Measurements from ENCODE around the gene KBTBD2. TPM values are rescaled to one million over a fixed set of nuclear protein-coding genes. Genes with fewer than 3 reads are reported as not detected.
A peak's percentile ranks its signal among the peaks of the same experiment; 100 is the strongest.

The KBTBD2 gene
- total and polyA plus RNA-seq, 5 donors, result 12.9 to 23.0 (median 21.7) TPM

DNA sequence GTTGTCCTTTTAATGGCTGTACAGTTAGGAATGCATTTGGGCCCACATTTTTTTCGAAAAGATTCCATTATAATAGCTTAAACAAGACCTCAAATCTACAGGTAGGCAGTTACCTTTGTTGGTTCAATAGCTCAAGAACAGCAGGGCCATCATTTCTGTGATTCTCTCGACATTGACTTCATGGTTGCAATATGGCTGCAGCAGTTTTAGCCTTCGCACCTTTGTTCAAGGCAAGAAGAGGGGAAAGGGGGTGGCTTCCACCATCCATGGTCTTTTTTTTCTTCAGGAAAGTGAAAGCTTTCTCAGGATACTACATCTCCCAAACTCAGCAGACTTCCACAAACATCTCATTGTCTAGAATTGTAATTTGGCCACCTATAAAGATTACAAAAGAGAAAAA, 2.2 kb upstream of the KBTBD2 start:
- ATAC-seq, result no peak
- no peak overlapping the region for H3K27ac ChIP-seq (ENCODE audit: low read length)
- no peaks in the 10 kb centered on the region for H3K27me3 ChIP-seq (ENCODE audit: control insufficient read depth, insufficient read depth)
- no peaks in the 10 kb centered on the region for H3K9me3 ChIP-seq (ENCODE audit: control insufficient read depth, low read length)
- no peak for DNase-seq
- WGBS, result 87% methylated on average over 3 of the region's 3 CpGs
- intact Hi-C loops (cut with DNase I), result loop anchor here in 1 of 4 donors (5.0 kb wide), 2 partner anchors 44 to 46 kb away; no protein-coding TSS in a partner anchor
- no peaks in the 10 kb centered on the region for H3K4me1 ChIP-seq (ENCODE audit: control insufficient read depth, insufficient read depth, low read length)
- H3K4me3 ChIP-seq (ENCODE audit: low read length), result no peak overlapping the region

DNA sequence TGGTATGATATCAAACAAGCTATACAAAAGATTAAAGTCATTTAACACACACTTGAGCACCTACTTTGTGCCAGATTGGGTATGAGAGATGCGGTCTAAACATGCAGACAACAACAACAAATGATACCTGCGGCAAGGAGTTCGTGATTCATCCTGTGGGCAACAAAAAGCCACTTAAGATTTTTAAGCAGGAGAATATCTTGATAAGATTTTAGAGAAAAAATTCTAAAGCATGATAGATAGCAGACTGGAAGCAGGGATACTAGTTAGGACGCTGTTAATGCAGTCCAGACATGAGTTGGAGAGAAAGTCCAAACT, 1.6 kb upstream of the KBTBD2 start:
- H3K9me3 ChIP-seq (ENCODE audit: control insufficient read depth, low read length), result no peaks in the 10 kb centered on the region
- 47% methylated on average over 4 of the region's 4 CpGs for WGBS
- DNase-seq (no peak), ATAC-seq (no peak)
- no peaks in the 10 kb centered on the region for H3K27me3 ChIP-seq (ENCODE audit: control insufficient read depth, insufficient read depth)
- no peak overlapping the region for H3K4me3 ChIP-seq (ENCODE audit: low read length)
- no peaks in the 10 kb centered on the region for H3K4me1 ChIP-seq (ENCODE audit: control insufficient read depth, insufficient read depth, low read length)
- peak overlapping the region; percentile 48 for H3K27ac ChIP-seq (ENCODE audit: low read length)
- intact Hi-C loops (cut with DNase I), result loop anchor here in 1 of 4 donors (5.0 kb wide), 2 partner anchors 44 to 46 kb away; no protein-coding TSS in a partner anchor

DNA sequence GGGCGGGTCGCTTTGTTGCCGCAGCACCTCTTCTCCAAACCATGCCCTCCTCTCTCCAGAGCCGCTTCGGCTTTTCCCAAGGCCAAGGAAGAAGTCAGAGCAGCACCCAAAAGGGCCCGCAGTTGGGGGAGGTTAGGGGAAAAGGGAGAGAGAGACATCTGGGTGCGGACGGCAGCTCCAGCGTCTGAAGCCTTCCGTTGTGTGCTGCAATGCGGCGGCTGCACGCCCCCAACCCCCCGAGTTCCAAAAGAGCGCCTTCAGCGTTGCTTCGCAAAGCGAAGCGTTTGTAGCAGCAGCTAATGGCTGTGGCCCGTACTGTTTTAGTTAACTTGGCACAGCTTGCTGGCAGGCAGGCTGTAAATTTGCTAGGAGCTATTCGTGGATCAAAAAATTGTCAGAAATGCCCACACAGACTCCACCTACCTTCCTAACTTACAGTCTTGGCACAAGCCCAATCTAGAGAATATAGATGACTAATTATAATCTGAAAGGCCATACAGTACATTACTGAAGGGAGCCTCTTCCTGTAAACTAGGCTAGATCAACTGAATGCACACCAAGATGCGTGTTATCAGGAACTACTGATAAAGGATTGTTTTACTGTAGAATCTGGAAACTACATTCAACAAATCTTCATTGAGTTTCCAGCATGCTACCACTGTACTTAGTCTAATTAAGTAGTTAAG, 1.1 kb upstream of the KBTBD2 start:
- ATAC-seq (peak; percentile 22 to 33), DNase-seq (peak; percentile 44 to 79 (median 75))
- intact Hi-C loops (cut with DNase I), result loop anchor here in 1 of 4 donors (5.0 kb wide), 2 partner anchors 45 kb away; no protein-coding TSS in a partner anchor
- under 1% methylated on average over 22 of the region's 22 CpGs for WGBS
- Histone ChIP-seq H3K27me3 (ENCODE audit: control insufficient read depth, insufficient read depth) (no peaks in the 10 kb centered on the region), H3K27ac (ENCODE audit: low read length) (peak overlapping the region; percentile 98), H3K4me3 (ENCODE audit: low read length) (peak overlapping the region; percentile 81), H3K9me3 (ENCODE audit: control insufficient read depth, low read length) (no peaks in the 10 kb centered on the region), H3K4me1 (ENCODE audit: control insufficient read depth, insufficient read depth, low read length) (no peaks in the 10 kb centered on the region)

DNA sequence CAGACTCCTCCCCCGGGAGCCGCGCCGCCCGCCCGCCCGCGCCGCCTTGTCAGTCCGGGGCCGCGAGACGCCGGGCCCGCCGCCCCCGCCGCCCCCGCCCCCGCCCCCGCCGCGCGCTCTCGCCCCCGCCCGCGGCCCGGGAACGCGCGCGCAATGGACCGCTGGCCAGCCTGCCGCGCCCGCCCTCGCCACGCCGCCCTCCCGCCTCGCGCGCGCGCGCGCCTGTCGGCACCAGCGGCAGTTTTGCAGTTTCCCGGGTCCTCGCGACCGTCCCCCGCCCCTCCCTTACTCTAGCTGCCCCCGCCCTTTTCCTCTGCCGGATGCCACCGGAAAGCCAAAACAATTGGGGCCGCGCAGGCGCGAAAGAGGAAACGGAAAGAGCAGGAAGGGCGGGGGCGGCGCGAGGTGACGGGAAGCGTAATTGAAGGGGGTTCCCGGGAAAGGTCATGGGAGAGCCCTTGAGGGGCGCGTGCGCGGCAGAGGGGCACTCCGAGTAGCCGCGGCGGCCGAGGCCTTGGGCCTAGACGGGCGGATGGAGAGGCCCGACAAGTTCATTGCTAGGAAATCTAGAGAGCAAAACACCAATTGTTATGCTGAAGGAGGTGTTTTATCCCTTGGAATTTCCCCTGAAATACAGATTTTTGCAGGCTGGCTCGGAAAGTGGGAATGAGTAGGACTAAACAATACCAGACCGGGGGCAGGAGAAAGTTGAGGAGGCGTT, 400 bp upstream of the KBTBD2 start:
- no peaks in the 10 kb centered on the region for H3K27me3 ChIP-seq (ENCODE audit: control insufficient read depth, insufficient read depth)
- ATAC-seq (peak; percentile 92 to 93), DNase-seq (peak; percentile 98 to 99 (median 99))
- intact Hi-C loops (cut with DNase I), result loop anchor here in 1 of 4 donors (5.0 kb wide), 2 partner anchors 45 kb away; no protein-coding TSS in a partner anchor
- no peaks in the 10 kb centered on the region for H3K4me1 ChIP-seq (ENCODE audit: control insufficient read depth, insufficient read depth, low read length)
- WGBS, result 1% methylated on average over 80 of the region's 85 CpGs
- no peaks in the 10 kb centered on the region for H3K9me3 ChIP-seq (ENCODE audit: control insufficient read depth, low read length)
- H3K4me3 ChIP-seq (ENCODE audit: low read length), result peak overlapping the region; percentile 81
- peak overlapping the region; percentile 98 for H3K27ac ChIP-seq (ENCODE audit: low read length)

- ATAC-seq (no peak), DNase-seq (no peak)
- Histone ChIP-seq H3K4me1 (ENCODE audit: control insufficient read depth, insufficient read depth, low read length) (no peaks in the 10 kb centered on the region), H3K27ac (ENCODE audit: low read length) (peak overlapping the region; percentile 93), H3K4me3 (ENCODE audit: low read length) (peak overlapping the region; percentile 81), H3K9me3 (ENCODE audit: control insufficient read depth, low read length) (no peaks in the 10 kb centered on the region), H3K27me3 (ENCODE audit: control insufficient read depth, insufficient read depth) (no peaks in the 10 kb centered on the region)
- intact Hi-C loops (cut with DNase I), result loop anchor here in 1 of 4 donors (5.0 kb wide), 2 partner anchors 43 to 47 kb away; no protein-coding TSS in a partner anchor
- under 1% methylated on average over 8 of the region's 8 CpGs for WGBS
Observed at GRCh38 chr7:32890793-32891042, 842 bp downstream of the KBTBD2 start.

GRCh38 chr7:32890010-32890792, 1.4 kb downstream of the KBTBD2 start:
- intact Hi-C loops (cut with DNase I), result loop anchor here in 1 of 4 donors (5.0 kb wide), 2 partner anchors 43 to 47 kb away; no protein-coding TSS in a partner anchor
- Histone ChIP-seq H3K27me3 (ENCODE audit: control insufficient read depth, insufficient read depth) (no peaks in the 10 kb centered on the region), H3K4me3 (ENCODE audit: low read length) (peak overlapping the region; percentile 81), H3K4me1 (ENCODE audit: control insufficient read depth, insufficient read depth, low read length) (no peaks in the 10 kb centered on the region), H3K9me3 (ENCODE audit: control insufficient read depth, low read length) (no peaks in the 10 kb centered on the region), H3K27ac (ENCODE audit: low read length) (peak overlapping the region; percentile 93)
- WGBS, result under 1% methylated on average over 16 of the region's 16 CpGs
- DNase-seq (no peak), ATAC-seq (peak in 1 of 2 donors; percentile 6)

GRCh38 chr7:32888505-32888904, 3.1 kb downstream of the KBTBD2 start:
- H3K9me3 ChIP-seq (ENCODE audit: control insufficient read depth, low read length), result no peaks in the 10 kb centered on the region
- ATAC-seq, result no peak
- no peaks in the 10 kb centered on the region for H3K27me3 ChIP-seq (ENCODE audit: control insufficient read depth, insufficient read depth)
- H3K4me1 ChIP-seq (ENCODE audit: control insufficient read depth, insufficient read depth, low read length), result no peaks in the 10 kb centered on the region
- DNase-seq, result no peak
- intact Hi-C loops (cut with DNase I), result no loop called here
- WGBS, result 88% methylated on average over 6 of the region's 6 CpGs
- no peak overlapping the region for H3K4me3 ChIP-seq (ENCODE audit: low read length)
- H3K27ac ChIP-seq (ENCODE audit: low read length), result no peak overlapping the region

DNA sequence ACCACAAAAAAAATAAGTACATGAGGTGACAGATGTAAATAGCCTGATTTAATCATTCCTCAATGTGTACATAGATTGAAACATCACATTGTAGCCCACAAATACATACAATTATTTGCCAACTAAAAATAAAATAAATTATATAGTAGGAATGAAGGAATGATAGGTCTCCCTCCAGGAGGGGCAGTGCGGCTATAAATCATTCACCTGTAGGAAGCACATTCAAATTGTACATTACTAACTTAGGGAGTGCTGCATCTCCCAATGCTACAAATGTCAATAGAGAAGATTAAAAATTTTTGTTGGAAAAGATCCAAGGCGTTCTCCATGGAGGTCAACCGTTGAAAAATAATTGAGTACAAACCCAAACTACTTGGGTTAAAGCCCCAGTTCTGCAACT, 4.2 kb downstream of the KBTBD2 start:
- ATAC-seq, result no peak
- H3K27me3 ChIP-seq (ENCODE audit: control insufficient read depth, insufficient read depth), result no peaks in the 10 kb centered on the region
- no peak overlapping the region for H3K4me3 ChIP-seq (ENCODE audit: low read length)
- intact Hi-C loops (cut with DNase I), result no loop called here
- no peak overlapping the region for H3K27ac ChIP-seq (ENCODE audit: low read length)
- H3K9me3 ChIP-seq (ENCODE audit: control insufficient read depth, low read length), result no peaks in the 10 kb centered on the region
- DNase-seq, result no peak
- H3K4me1 ChIP-seq (ENCODE audit: control insufficient read depth, insufficient read depth, low read length), result no peaks in the 10 kb centered on the region
- 58% methylated on average over 3 of the region's 3 CpGs for WGBS

DNA sequence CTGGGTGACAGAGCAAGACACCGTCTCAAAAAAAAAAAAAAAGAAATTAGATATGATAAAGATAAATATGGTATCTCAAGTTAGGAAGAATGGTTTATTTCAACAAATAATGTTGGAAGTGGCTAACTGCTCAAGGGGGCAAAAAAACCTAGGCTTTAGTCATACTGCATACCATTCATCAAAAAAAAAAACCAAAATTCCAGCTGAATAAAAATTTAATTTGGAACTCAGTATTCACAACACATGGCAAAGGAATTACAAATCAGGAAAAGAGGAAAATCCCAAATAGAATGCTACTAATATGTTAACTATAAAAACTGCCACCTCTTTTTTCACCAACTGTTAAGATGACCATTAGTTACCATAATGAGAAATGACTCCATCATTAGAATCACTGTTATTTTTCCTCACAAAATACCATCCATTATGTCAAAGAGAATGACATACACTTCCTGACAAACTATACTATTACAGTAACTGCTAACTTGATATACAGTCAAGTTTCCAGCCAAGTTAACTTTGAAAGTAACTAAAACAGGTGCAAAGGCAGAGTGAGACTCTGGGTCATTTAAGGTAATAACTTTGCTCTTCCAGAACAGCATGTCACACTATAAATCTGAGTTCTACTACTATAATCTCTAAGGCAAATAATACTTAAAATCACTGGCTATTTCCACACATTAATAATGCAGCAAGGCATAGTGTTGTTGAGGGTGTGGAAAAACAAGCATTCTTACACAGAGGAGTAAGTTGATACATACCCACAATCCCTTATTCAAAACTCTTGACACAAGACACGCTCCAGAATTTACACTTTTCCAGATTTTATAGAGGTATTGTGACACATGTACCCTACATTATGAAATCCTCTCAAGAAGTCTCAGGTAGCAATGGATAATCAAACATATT, 10.2 kb downstream of the KBTBD2 start:
- no peak for DNase-seq
- no peak overlapping the region for H3K4me3 ChIP-seq (ENCODE audit: low read length)
- H3K27ac ChIP-seq (ENCODE audit: low read length), result no peak overlapping the region
- H3K9me3 ChIP-seq (ENCODE audit: control insufficient read depth, low read length), result no peaks in the 10 kb centered on the region
- peak in 1 of 2 donors; percentile 48 for ATAC-seq
- intact Hi-C loops (cut with DNase I), result no loop called here
- 62% methylated on average over 2 of the region's 2 CpGs for WGBS
- H3K27me3 ChIP-seq (ENCODE audit: control insufficient read depth, insufficient read depth), result no peaks in the 10 kb centered on the region
- H3K4me1 ChIP-seq (ENCODE audit: control insufficient read depth, insufficient read depth, low read length), result peaks cover 4% of the 10 kb centered on the region

GRCh38 chr7:32879460-32879859, 12.1 kb downstream of the KBTBD2 start:
- intact Hi-C loops (cut with DNase I), result no loop called here
- H3K27ac ChIP-seq (ENCODE audit: low read length), result no peak overlapping the region

More at GRCh38 chr7:32879460-32879859, 12.1 kb downstream of the KBTBD2 start:
- Histone ChIP-seq H3K4me3 (ENCODE audit: low read length) (no peak overlapping the region), H3K4me1 (ENCODE audit: control insufficient read depth, insufficient read depth, low read length) (peaks cover 4% of the 10 kb centered on the region), H3K27me3 (ENCODE audit: control insufficient read depth, insufficient read depth) (no peaks in the 10 kb centered on the region), H3K9me3 (ENCODE audit: control insufficient read depth, low read length) (no peaks in the 10 kb centered on the region)
- WGBS, result 13% methylated on average over 2 of the region's 2 CpGs
- ATAC-seq (peak in 1 of 2 donors; percentile 43), DNase-seq (no peak)
